ENCODE results near the gene ALDH1B1.
"Not testable (repeated sequence)": the region's sequence is repeated elsewhere in the genome, so short reads cannot be mapped to it uniquely, and the experiment has no call there.

Gene ALDH1B1

DNA sequence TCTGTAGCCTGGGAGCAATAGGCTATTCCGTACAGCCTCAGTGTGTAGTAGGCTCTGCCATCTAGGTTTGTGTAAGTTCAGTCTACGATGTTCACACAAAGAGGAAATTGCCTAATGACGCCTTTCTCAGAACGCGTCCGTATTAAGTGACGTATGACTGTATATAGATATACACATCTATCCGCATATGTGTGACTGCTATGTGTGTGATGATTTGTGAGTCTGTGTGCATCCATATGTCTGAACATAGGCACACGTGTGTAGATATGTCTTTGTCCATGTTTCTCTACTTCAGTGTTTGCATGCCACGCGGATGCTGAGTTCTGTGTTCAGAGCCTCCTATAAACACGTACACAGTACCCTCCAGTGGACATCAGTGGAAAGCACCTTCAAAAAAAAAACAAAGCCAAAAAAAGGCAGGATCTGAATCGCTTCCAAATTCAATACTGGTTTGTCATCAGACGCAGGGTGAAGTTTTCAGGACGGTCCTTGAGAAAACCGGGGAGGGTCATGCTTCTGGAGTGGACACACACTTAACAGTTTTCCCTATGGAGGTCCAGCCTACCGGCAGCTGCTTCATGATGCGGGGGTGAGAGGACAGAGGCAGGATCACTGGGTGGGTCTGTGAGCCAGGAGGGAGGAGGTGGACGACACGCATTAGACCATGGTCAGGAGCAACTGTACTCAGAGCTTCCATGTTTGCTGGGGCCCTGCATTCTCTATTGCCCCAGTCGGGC, 29.5 kb upstream of the ALDH1B1 start:
- DNase-seq: peak; percentile 9

DNA sequence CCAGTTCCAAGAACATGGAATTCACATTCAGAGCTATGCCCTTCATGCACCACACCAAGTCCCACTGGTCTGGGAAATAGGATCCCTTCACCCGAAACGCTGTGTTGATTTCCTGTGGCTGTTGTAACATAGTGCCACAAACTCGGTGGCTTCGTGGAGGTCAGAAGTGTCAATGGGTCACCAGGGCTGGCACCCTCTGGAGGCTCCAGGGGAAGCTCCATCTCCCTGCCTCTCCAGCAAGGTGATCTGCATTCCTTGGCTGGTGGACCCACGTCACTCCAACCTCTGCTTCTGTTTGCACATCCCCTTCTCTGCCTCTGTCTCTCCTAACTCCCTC, 28.9 kb upstream of the ALDH1B1 start:
- no peak for DNase-seq

DNA sequence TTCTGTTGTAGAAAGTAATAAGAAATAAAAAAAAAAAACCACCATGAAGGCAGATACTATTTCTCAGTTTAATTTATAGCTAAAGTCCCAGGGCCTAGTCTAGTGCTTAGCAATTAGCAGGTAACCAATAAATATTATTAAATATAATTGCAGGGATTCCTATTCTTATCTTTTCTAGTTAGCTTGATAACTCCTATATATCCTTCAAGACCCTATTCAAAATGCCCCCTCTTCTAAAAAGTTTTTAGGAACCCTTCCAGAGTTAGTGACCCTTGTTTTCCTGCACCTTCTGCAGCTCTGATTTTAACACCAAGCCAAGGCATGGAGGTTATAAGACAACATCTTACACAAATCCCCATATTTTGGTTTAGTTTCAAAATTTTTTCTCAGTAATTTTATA, 24.6 kb upstream of the ALDH1B1 start:
- no peak for DNase-seq

DNA sequence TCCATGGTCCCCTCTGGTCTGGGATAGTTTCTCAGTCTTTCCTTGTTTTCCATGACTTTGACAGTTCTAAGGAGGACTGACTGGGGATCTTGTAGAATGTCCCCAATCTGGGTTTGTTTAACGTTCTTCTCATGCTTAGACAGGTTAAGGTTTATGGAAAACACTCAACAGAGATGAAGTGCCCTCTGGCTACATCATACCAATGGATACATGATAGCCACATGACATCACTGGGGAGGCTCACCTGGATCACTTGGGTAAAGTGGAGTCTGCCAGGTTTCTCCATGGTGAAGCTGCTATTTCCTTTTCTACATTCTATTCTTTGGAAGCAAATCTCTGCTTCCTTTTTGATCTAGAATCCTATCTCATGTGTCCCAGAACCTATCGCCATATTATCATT, 23.8 kb upstream of the ALDH1B1 start:
- DNase-seq: no peak

DNA sequence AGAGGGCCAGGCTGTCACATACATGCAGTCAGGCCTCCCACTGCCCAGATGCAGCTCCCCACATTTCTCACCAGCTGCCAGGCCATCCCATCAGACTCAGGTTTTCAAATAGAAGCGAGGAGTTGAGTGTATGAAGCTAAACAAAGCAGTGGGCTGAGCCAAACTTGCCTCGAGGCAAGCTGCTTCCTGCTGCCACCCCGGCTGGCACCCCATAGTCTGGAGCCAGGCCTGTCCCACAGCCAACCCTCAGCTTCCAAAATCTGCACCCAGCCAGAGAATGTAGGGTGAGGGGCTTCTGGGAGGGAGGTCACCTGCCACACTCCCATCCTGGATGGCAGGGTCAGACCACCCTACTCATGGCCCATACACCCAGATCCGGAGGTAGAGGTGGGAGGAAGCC, 22.3 kb upstream of the ALDH1B1 start:
- no peak for DNase-seq

DNA sequence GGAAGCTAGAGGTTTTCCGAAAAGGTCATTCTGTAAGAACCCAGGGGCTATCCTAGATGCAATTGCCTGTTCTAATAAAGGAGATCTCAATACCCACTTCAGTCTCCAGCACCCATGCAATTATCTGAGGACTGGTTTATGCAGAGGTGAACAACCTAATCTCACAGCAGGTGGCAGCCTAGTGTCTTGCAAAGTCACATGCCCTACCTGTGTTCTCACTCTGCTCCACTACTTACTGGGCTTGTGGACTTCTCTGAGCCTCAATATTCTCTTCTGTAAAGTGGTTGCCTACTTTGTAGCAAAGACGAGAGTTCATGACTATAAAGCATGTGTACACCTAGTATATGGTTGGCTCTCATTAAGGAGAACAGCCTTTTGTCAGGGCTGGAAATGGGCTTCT, 21.0 kb upstream of the ALDH1B1 start:
- DNase-seq: no peak

DNA sequence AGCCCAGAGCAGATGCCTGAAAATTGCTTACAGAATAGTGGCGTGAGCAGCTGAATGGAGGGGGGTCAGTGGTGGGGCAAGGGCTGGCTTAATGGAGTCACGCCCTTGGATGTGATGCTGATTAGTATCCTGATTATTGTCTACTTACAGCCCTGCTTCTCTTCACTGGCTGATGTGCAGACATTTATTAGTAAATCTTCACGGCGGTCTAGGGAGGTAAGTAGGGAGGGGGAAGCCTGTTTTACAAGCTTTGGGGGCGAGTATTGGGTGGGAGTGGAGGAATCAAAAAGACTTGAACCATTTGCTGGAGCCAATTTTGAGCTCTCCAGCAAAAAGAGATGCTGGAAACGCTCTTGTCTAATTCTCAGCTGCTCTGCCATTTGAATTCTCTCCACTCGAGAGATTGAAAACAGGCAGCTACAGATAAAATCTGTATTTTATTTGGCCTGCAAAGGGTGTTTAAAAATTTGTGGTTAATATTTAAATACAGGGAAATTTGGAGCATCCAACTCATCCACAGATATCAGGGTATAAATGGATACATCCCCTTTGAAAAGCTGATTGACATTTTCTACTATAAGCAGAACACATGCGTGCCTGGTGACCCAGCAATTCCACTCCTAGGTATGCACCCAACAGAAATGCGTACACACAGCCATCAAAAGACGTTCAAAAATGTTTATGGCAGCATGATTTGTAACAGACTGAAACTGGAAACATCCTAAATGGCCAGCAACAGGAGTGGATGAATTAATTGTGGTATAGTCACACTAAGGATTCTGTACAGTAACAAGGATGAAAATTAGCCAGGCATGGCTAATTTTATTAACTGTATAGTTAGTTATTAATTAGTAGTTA, 19.5 kb upstream of the ALDH1B1 start:
- DNase-seq: no peak

DNA sequence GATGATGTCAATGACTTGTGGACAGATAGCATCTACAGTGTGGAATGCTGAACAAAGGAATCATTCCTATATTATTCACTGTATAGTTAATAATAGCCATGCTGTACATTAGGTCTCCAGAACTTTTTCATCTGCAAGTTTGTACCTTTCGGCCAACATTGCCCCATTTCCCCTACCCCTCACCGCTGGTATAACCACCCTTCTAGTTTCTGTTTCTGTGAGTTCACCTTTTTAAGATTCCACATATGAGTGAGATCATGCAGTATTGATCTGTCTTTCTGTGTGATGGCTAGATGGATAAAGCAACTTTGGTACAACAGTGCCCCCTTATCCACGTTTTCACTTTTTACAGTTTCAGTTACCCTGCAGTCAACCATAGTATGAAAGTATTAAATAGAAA, 18.8 kb upstream of the ALDH1B1 start:
- no peak for DNase-seq

DNA sequence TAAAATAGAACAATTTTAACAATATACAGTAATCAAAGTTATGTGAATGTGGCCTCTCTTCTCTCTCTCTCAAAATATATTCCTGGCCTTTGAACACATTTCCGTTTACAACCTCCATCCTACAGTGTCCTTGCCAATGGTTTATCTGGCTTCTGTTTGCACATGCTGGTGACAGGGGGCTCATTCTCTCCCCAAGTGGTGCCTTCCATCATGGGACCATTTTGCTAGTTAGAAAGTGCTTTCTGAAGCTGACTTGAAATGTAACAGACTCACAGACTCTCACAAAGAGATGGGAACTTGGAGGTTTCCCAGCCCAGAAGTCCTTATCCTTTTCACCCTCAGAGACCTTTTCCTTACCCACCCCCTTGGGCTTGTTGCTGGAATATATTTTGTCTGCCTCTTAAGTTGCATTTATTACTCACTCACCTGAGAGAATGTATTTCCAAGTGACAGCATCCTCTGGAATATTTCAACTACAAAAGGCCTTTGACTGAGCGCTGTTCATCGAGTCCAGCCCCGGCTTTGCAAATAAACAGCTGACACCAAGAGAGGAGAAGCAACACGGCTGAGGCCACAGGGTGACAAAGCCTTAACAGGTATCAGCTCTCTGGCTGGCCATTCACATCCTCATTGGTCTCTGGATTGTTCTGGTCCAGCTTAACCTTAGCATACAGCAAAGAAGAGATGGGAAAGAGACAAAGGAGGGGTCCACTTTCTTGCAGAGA, 17.5 kb upstream of the ALDH1B1 start:
- DNase-seq: no peak

DNA sequence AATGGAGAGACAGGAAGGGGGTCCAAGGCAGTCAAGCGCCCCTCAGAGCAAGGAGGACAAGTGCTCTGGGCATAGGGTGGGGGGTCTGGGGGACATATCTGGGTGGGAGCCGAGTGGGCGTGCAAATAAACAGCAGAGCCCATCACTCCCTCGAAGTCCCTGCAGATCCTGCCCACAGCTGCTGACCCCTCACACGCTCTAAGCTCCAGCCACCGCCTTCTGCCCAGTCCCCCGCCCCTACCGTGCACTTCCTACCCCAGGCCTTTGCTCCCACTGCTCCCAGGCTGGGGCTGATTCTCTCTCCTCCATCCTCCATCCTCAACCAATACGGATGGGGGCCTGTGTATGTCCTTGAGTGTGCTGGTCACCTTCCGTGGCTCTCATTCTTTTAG, 16.9 kb upstream of the ALDH1B1 start:
- DNase-seq: no peak

DNA sequence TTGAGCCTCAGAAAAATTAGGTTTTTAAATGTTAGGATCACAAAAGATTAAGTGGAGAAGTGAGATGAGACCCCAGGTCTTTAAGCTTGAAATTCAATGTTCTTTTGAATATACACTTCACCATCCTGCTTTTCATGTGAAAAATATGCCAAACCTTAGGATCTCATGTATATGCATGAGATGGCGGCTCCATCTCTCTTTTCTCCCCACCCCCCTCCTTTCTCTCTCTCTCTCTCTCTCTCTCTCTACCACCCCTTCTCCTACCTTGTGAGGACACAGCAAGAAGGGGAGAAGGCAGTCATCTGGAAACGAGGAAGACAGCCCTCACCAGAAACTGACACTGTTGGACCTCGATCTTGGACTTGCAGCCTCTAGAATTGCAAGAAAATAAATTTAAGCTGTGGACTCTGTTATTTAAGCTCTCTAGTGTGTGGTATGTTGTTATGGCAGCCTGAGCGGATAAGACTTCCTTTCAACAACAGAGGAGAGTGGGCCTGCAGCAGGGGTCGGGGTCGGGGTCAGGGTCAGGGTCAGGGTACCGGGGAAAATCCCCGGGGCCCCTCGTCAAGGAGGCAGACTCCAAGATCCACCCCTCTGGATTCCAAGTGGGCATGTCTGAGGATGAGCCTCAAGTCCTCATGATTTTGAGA, 16.4 kb upstream of the ALDH1B1 start:
- DNase-seq: no peak

DNA sequence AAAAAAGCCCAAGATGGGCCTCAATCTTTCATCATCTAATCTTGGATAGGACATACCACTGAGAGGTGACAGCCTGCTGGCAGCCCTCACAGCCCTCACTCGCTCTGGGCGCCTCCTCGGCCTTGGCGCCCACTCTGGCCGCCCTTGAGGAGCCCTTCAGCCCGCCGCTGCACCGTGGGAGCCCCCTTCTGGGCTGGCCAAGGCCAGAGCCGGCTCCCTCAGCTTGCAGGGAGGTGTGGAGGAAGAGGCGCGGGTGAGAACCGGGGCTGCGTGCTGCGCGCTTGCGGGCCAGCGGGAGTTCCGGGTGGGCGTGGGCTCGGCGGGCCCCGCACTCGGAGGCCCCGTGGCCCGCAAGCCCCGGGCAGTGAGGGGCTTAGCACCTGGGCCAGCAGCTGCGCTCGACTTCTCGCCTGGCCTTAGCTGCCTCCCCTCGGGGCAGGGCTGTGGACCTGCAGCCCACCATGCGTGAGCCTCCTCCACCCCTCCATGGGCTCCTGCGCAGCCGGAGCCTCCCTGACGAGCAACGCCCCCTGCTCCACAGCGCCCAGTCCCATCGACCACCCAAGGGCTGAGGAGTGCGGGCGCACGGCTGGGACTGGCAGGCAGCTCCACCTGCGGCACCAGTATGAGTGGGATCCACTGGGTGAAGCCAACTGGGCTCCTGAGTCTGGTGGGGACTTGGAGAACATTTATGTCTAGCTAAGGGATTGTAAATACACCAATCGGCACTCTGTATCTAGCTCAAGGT, 15.0 kb upstream of the ALDH1B1 start:
- not testable (repeated sequence) for DNase-seq

DNA sequence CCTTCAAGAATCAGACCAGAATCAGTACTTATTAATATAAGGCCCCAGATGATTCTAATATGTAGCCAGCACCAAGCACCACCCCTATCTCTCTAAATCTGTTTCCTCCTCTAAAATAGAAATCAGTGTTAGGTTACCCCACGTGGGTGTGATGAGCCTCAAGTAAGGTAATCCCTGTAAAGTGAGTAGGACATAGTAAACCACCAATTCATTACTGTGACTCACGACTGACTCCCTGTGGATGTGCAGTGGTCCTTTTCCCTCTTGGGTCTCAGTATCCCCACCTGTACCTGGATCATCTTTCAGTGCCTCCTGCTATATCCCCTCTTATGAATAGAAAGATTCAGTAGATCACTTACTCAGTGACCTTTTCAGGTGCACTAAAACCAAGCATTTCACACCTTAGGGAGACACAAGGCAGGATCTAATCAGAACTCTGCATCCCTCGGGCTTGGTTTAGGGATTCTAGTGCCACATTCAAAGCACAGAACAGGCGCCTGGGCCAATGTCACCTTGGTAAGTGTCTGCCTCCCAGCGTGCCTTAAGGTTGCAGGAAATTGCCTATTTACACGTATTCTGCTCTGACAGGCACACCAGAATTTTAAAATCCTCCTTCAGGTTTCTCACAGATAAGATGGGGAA, 12.2 kb upstream of the ALDH1B1 start:
- peak; percentile 32 for DNase-seq

DNA sequence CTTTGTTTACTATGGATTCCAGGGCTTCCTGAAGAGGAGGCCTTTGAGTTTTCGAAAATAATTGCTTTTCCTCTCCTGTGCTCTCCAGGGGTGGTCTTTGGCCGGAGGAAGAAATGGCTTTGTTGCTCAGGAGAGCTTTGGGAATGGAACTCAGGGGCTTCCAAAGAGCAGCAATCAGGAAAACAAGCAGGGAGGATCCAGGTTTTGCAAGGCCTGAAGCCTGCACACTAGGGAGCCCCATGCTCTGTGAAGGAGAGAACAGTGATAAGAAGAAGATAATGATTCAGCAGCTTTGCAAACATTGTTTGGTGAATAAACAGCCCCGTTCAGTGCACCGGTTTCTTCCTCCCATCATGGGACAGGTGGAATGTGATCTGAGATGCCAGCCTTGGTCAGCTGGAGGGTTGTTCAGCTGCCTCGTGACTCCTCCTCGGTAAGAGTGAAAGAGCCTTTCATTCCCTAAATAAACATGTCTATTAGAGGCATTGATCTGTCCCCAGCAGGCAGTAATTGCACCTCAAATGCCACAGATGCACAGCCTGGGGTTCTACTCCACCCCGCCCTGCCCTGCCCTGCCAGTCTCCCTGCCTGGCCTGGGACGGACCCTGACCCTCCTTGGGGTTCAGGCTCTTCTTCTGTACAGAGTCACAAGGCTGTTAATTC, 11.5 kb upstream of the ALDH1B1 start:
- DNase-seq: peak; percentile 32

DNA sequence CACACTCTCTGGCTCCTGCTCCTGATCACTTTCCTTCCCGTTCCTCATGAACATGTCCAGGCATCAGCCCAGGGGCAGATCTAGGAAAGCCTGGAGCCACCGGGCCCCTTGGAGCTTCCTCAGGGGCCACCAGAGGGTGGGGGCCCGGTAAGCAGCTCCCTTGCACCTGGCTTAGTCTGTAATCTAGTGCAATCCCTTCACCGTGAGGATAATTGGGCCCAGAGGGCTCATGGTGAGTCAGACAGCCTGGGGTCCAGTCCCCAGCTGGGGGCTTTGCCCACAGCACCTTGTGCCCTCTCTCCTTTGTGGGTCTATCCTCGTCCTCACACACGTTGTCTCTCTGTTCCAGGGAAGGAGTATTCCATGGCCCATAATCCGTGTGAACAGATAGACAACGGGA, 10.4 kb upstream of the ALDH1B1 start:
- DNase-seq: no peak

DNA sequence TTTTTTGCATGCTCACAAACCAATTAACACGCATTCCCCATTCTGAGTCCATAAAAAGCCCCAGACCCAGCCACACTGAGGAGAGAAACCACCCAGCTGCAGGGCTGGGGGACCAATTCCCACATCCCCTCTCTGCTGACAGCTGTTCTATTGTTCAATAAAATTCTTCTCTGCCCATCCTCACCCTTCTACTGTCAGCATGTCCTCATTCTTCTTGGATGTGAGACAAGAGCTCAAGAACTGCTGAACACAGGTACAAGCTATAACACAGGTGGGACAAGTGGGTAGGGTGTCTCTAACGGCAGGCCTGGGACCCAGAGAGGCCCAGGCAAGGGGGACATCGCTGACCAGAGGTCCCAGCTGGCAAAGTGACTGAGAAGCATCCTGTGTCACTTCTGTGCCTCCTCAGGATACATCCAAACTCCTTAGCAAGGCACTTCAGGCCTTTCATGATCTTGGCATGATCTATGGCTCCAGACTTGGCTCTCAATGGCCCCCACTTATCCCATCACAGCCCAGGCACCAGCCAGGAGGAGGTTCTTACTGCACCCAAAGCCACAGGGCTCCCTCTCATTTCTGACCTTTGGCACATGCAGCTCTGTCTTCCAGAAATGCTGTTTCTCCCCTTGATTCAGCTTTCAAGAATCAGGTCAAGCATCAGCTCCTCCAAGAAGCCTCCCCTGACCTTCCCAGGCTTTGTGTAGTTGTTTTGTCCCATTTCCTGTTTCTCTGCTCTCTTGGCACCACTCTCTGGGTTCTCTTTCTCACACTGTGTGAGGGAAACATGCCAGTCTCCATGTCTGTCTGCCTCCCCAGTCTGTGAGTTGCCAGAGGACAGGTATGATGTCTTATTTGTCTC, 7.3 kb upstream of the ALDH1B1 start:
- DNase-seq: no peak

DNA sequence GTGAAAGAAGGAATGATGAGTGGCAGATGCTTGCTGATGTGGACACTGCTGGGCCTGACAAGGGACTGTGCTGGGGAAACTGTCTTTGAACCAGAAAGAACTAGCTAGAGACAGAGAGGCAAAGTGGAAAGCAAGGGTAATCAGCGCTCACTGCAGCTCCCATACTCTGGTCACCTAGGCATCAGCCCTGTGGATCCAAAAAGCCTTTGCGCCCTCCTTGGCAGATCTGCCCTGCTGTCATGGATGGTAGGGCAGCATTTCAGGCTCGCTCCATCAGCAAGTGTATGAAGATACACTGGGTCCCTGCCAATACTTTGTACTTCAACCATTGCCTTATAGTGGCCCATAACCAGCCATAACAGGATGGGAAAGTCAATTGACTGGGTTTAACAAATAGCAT, 6.6 kb upstream of the ALDH1B1 start:
- DNase-seq: no peak

DNA sequence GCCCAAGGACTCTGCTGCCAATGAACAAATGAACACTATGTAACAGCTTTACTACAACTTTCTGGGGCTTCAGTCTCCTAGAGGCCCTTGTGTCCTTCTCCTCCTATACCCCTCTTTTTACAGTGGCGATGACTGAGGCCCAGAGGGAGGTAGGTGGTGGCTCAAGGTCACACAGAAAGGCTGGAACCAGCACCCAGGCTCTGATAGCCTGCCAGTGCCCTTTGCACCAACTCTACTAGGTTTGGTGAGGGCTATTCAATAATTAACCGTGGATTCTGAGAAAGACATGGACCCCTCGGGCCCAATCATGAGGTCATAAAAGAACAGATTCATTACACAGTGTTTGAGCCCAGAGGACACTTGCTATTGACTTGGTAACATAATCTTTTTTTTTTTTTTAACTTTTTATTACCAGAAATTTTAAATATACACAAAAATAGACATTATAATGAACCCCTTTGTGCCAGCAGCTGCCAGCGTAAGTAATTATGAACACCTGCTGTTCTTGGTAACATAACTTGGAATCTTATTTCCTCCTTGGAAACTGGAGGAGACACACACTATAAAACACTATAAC, 6.1 kb upstream of the ALDH1B1 start:
- DNase-seq: no peak

DNA sequence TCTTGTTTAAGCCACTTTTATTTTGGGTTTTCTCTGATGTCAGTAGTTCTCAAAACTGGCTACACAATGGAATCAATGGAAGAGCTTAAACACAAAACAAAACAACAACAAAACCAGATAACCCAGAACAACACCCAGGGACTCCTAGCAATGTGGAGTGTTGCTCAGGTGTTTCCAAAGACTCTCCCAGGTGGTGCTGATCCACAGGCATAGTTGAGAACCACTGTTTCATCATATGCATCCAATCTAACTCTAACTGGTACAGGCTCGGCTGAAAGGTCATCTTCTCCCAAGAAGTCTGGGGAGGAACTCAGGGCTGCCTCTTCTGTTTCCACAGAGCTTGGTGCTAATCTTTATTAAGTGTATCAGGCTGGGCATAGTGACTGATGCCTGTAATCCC, 5.4 kb upstream of the ALDH1B1 start:
- DNase-seq: no peak

DNA sequence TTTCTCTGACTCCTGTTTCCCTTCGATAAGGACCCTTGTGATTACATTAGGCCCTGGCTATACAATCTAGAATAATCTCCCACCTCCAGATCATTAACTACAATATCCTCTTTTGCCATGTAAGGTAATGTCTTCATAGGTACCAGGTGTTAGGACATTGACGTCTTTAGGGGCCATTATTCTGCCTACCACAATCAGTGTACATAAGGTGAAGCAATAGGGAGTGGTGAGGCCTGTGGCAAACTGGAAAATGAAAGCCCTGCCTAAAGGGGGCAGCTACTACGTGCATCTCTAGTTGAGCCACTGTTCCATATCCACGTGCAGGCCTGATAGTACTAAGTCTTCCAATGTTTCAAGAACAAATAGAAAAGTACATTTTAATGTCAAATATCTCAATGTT, 4.8 kb upstream of the ALDH1B1 start:
- no peak for DNase-seq
